RWPE2 (cell line): Measurements from ENCODE around the gene WDR38.

Experiments used
- ATAC-seq: fragments of 200-7000 bp; cut with Tn5 transposase; 3 replicates; pipeline ENCODE4 v1.9.1; 2021; ENCODE audit warnings: low read depth
- DNase-seq: peaks from one replicate; pipeline ENCODE4 v3.0.0-alpha.2; 2020; ENCODE audit warnings: low spot score
- H3K27ac ChIP-seq: fragments of 450-650 bp; 2 replicates; pipeline ENCODE4 v1.5.1; 2017; ENCODE audit warnings: mild to moderate bottlenecking; ENCODE audit not compliant: poor library complexity, severe bottlenecking
- H3K27me3 ChIP-seq: fragments of 250-450 bp; sonication (Bioruptor Pico); 2 replicates; pipeline ENCODE4 v1.5.1; 2021; ENCODE audit warnings: mild to moderate bottlenecking, moderate library complexity; ENCODE audit not compliant: insufficient read depth, poor library complexity, severe bottlenecking
- H3K36me3 ChIP-seq: fragments of 250-450 bp; sonication (Bioruptor Pico); 2 replicates; pipeline ENCODE4 v1.5.1; 2020; ENCODE audit warnings: low read depth, mild to moderate bottlenecking, moderate library complexity
- H3K4me1 ChIP-seq: fragments of 250-450 bp; sonication (Bioruptor Pico); 2 replicates; pipeline ENCODE4 v1.5.1; 2021; ENCODE audit warnings: mild to moderate bottlenecking, moderate library complexity; ENCODE audit not compliant: insufficient read depth, poor library complexity, severe bottlenecking
- H3K4me3 ChIP-seq: fragments of 250-450 bp; sonication (Bioruptor Pico); 2 replicates; pipeline ENCODE4 v1.5.1; 2021; ENCODE audit warnings: mild to moderate bottlenecking, moderate library complexity; ENCODE audit not compliant: severe bottlenecking
- H3K9me3 ChIP-seq: fragments of 250-450 bp; sonication (Bioruptor Pico); 2 replicates; pipeline ENCODE4 v1.5.1; 2021; ENCODE audit warnings: mild to moderate bottlenecking, moderate library complexity; ENCODE audit not compliant: severe bottlenecking
- CTCF ChIP-seq: fragments of 450-650 bp; IDR thresholded peaks from one replicate; pipeline ENCODE4 v1.5.1; 2017; ENCODE audit warnings: mild to moderate bottlenecking, moderate library complexity; ENCODE audit not compliant: poor library complexity, severe bottlenecking

The WDR38 gene

GRCh38 chr9:124809741-124810500, 43.3 kb upstream of the WDR38 start:
- Histone ChIP-seq H3K27me3 (no peaks in the 10 kb centered on the region), H3K9me3 (no peaks in the 10 kb centered on the region), H3K4me3 (no peak overlapping the region), H3K36me3 (no peaks in the 10 kb centered on the region), H3K27ac (peak overlapping the region; percentile 89), H3K4me1 (peaks cover 57% of the 10 kb centered on the region)
- DNase-seq, result no peak
- TF ChIP-seq CTCF, result no peak
- ATAC-seq, result no peak

- no peak overlapping the region for H3K4me3 ChIP-seq
- H3K36me3 ChIP-seq, result no peaks in the 10 kb centered on the region
- H3K9me3 ChIP-seq, result no peaks in the 10 kb centered on the region
- no peak for TF ChIP-seq CTCF
- peaks cover 48% of the 10 kb centered on the region for H3K4me1 ChIP-seq
- DNase-seq (peak; percentile 80), ATAC-seq (peak; percentile 79)
- peak overlapping the region; percentile 89 for H3K27ac ChIP-seq
- H3K27me3 ChIP-seq, result no peaks in the 10 kb centered on the region
These were observed 42.5 kb upstream of the WDR38 start for GRCh38 chr9:124810663-124811355.

GRCh38 chr9:124812441-124812876, 40.8 kb upstream of the WDR38 start:
- Histone ChIP-seq H3K27me3 (no peaks in the 10 kb centered on the region), H3K4me3 (no peak overlapping the region), H3K27ac (peak overlapping the region; percentile 89), H3K9me3 (no peaks in the 10 kb centered on the region), H3K36me3 (no peaks in the 10 kb centered on the region), H3K4me1 (peaks cover 46% of the 10 kb centered on the region)
- DNase-seq (peak; percentile 91), ATAC-seq (peak; percentile 73)
- TF ChIP-seq CTCF, result peak; percentile 9

- no peaks in the 10 kb centered on the region for H3K36me3 ChIP-seq
- peaks cover 51% of the 10 kb centered on the region for H3K4me1 ChIP-seq
- TF ChIP-seq CTCF, result no peak
- peak overlapping the region; percentile 89 for H3K27ac ChIP-seq
- no peak overlapping the region for H3K4me3 ChIP-seq
- ATAC-seq (no peak), DNase-seq (no peak)
- H3K27me3 ChIP-seq, result no peaks in the 10 kb centered on the region
- no peaks in the 10 kb centered on the region for H3K9me3 ChIP-seq
These were observed 40.2 kb upstream of the WDR38 start for GRCh38 chr9:124813041-124813440.
